HG02840 (cell line): ENCODE results near the gene LMF2.
"Not testable (repeated sequence)": the region's sequence is repeated elsewhere in the genome, so short reads cannot be mapped to it uniquely, and the experiment has no call there.

Source experiments
- ATAC-seq: cut with Tn5 transposase; IDR thresholded peaks from one replicate; pipeline ENCODE4 v1.9.1; 2021; ENCODE audit warnings: mild to moderate bottlenecking, moderate library complexity, moderate number of reproducible peaks; ENCODE audit not compliant: unreplicated experiment, low FRiP score

The LMF2 gene

GRCh38 chr22:50535113-50535512 lies 27.6 kb upstream of the LMF2 start:
- ATAC-seq, result no peak

- ATAC-seq, result not testable (repeated sequence)
Observed at GRCh38 chr22:50533856-50534711, 26.6 kb upstream of the LMF2 start.

GRCh38 chr22:50532824-50533796 lies 25.6 kb upstream of the LMF2 start:
- no peak for ATAC-seq

- ATAC-seq, result no peak
Observed at GRCh38 chr22:50531962-50532674, 24.6 kb upstream of the LMF2 start.

GRCh38 chr22:50531546-50531961 lies 24.1 kb upstream of the LMF2 start:
- ATAC-seq, result no peak

GRCh38 chr22:50530877-50531545 lies 23.5 kb upstream of the LMF2 start:
- ATAC-seq, result no peak

GRCh38 chr22:50530580-50530876 lies 23.0 kb upstream of the LMF2 start:
- ATAC-seq, result no peak

- peak; percentile 29 for ATAC-seq
Observed at GRCh38 chr22:50529897-50530579, 22.5 kb upstream of the LMF2 start, which contains the start of gene TYMP. TSS of gene TYMP (minus strand) at chr22:50530012. CDS start at chr22:50529709, 303 bp downstream.

GRCh38 chr22:50529416-50529896 lies 22.0 kb upstream of the LMF2 start:
- no peak for ATAC-seq

GRCh38 chr22:50528682-50529415 lies 21.3 kb upstream of the LMF2 start:
- no peak for ATAC-seq

- ATAC-seq, result no peak
Observed at GRCh38 chr22:50527921-50528681, 20.6 kb upstream of the LMF2 start.

GRCh38 chr22:50526834-50527801 lies 19.6 kb upstream of the LMF2 start:
- no peak for ATAC-seq

GRCh38 chr22:50526108-50526833 lies 18.8 kb upstream of the LMF2 start:
- ATAC-seq, result peak; percentile 14

- peak; percentile 16 for ATAC-seq
Observed at GRCh38 chr22:50525858-50526107, 18.3 kb upstream of the LMF2 start.

- ATAC-seq, result peak; percentile 45
Observed at GRCh38 chr22:50525104-50525857, 17.8 kb upstream of the LMF2 start, which contains the start of gene SCO2. TSS of gene SCO2 (minus strand) at chr22:50525598. CDS start at chr22:50524411, 1,187 bp downstream.

- no peak for ATAC-seq
Observed at GRCh38 chr22:50524676-50525103, 17.2 kb upstream of the LMF2 start.
